ENCODE results near the gene ITSN1. TPM values are rescaled to one million over a fixed set of nuclear protein-coding genes. Genes with fewer than 3 reads are reported as not detected.

The ITSN1 gene
- total RNA-seq, 3 donors from 2014 or later = 39.5 to 113 (median 58.3) TPM

DNA sequence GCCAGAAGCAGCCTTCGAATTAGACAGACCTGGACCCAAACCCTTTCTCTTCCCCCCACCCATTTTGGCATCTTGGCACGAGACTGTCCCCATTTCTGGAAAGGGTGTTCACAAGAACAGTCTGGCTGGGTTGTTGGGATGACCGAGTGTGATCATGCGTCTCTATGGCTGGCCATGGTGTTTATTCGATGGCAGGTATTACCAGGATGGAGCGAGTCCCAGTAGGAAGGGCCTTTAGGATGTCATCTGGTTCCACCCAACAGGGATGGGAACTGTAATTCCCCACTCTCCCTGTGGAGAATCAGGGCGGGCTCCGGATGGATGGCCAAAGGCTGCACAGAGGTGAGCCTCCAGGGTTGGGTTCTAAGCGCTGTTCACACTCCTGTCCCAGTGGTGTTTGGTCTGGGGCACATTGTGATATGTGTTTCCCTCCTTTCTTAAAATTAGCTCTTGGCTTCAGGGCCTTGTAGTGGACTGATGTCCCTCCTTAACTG lies 306.7 kb downstream of the ITSN1 start:
- H3K27ac ChIP-seq = peak overlapping the region; percentile 92
- H3K9me3 ChIP-seq = no peaks in the 10 kb centered on the region
- H3K27me3 ChIP-seq = no peaks in the 10 kb centered on the region
- intact Hi-C loops (cut with DNase I; ENCODE audit: low total_unique reads) = no loop called here
- no peak for TF ChIP-seq POLR2AphosphoS5 (IDR thresholded peaks at IDR 0.05)
- no peak for TF ChIP-seq CTCF (IDR thresholded peaks at IDR 0.05)
- no peak for TF ChIP-seq POLR2A (IDR thresholded peaks at IDR 0.05)
- no peak for DNase-seq (ENCODE audit: low spot score in 2 of 2)
- peaks cover 2 to 9% of the 10 kb centered on the region in 2 donors for H3K4me1 ChIP-seq
- no peak overlapping the region for H3K4me3 ChIP-seq
- no peaks in the 10 kb centered on the region for H3K36me3 ChIP-seq

Other genes starting within 250 kb of the ITSN1 start
- gene IFNGR2, start 239.1 kb upstream of the ITSN1 start, total RNA-seq = 10 to 100 TPM; 61.6 to 76.7 (median 70.8) TPM
- gene TMEM50B, start 162.5 kb upstream of the ITSN1 start, total RNA-seq = 10 to 100 TPM; 88.8 to 92.8 (median 91.8) TPM
- gene DNAJC28, start 150.8 kb upstream of the ITSN1 start, total RNA-seq = 1 to 10 TPM; 2.0 to 3.0 (median 2.2) TPM
- 10 to 100 TPM; 80.6 to 90.8 (median 89.4) TPM for gene GART, start 100.4 kb upstream of the ITSN1 start, total RNA-seq
- gene SON, start 99.5 kb upstream of the ITSN1 start, total RNA-seq = 100 to 1,000 TPM; 265 to 355 (median 330) TPM
- 10 to 100 TPM in 1 of 3 donors, 1 to 10 TPM in 2; 6.6 to 10.1 (median 9.2) TPM for gene DONSON, start 53.8 kb upstream of the ITSN1 start, total RNA-seq
- gene CRYZL1, start 760 bp upstream of the ITSN1 start, total RNA-seq = 10 to 100 TPM; 24.9 to 49.4 (median 47.6) TPM